Tibial artery (tissue), 4 donors: ENCODE results near the gene MAP3K2.

ENCODE experiments used
- DNase-seq, 2 donors: peaks; one replicate each; pipeline ENCODE4 v3.0.0-alpha.2; 2019
- H3K27ac ChIP-seq, 2 donors: fragments of 200-600 bp; sonication (generic) in 1 of 2; 1 replicate in 1 of 2; 2 replicates in 1 of 2; pipeline ENCODE4 v1.5.1; 2018 to 2019; ENCODE audit warnings: mild to moderate bottlenecking in 1 of 2
- H3K27me3 ChIP-seq, 2 donors: fragments of 200-600 bp; sonication (generic) in 1 of 2; one replicate each; pipeline versions ENCODE4 v1.5.1 to v1.6.0; 2016 to 2019
- H3K36me3 ChIP-seq, 3 donors: fragments of 200-600 bp; sonication (generic) in 2 of 3; one replicate each; pipeline ENCODE4 v1.5.1; 2016 to 2019; ENCODE audit warnings: mild to moderate bottlenecking in 2 of 3
- H3K4me1 ChIP-seq, 4 donors: fragments of 200-600 bp; sonication (generic) in 2 of 4; 1 replicate in 3 of 4; 2 replicates in 1 of 4; pipeline ENCODE4 v1.5.1; 2016 to 2019
- H3K4me3 ChIP-seq, 2 donors: fragments of 200-600 bp; sonication (generic) in 1 of 2; 1 replicate in 1 of 2; 2 replicates in 1 of 2; pipeline ENCODE4 v1.5.1; 2018 to 2019; ENCODE audit warnings: mild to moderate bottlenecking in 2 of 2
- H3K9me3 ChIP-seq, 3 donors: fragments of 200-600 bp; sonication (generic) in 1 of 3; one replicate each; pipeline ENCODE4 v1.5.1; 2016 to 2019
- intact Hi-C: fragments of 100-400 bp; cut with DNase I; formaldehyde crosslinking; loops from one replicate; pipeline ENCODE4 v1.15.0; 2023; ENCODE audit warnings: low total_unique reads
- TF ChIP-seq, protein P1 (sequence below), 2 experiments: fragments of 200-600 bp in 1 of 2; fragments of 450-650 bp in 1 of 2; IDR thresholded peaks; one replicate each; pipeline ENCODE4 v1.5.1; 2017 to 2019; ENCODE audit warnings: antibody characterized with exemption in 2 of 2, mild to moderate bottlenecking in 1 of 2, moderate library complexity in 1 of 2

Gene MAP3K2

DNA sequence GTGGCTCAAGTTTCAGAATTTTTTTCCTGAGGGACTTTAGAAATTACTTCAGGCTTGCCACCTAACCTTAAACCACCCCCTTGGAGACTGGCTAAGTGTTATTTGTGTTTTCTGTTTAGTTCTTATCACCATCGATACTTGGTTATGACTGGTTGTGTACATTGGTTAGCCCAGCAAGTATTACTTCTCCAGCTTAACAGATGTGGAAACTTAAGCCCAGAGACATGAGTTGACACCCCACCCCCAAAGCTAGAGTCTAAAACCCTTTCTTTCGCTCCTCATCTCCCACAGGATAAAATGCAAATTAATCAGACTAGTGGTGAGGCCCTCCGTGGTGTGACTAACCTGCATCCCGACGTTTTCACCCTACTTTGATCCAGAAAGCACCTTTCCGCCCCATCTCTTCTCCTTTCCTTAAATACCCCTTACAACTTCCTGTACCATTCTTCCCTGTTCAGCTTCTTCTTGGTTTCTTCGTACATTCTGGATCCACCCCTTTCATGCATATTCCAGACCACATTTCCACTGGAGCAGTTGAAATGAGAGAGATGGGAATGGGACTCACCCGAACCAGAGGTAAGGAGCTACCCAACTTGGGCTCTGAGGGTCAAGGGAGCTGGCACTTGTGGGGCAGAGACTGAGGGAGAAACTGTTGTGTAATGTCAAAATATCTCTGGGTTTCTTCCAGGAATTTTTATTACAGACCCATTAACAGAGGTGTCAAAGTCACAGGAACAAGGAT is 819 bp upstream of the MAP3K2 start:
- intact Hi-C loops: loop anchor here (10.0 kb wide), 1 partner anchor 286 kb away; the partner anchor contains the start of gene LIMS2
- peak overlapping the region; percentile 70 to 97 for H3K4me3 ChIP-seq
- H3K36me3 ChIP-seq: no peaks in the 10 kb centered on the region
- DNase-seq: no peak
- H3K4me1 ChIP-seq: peaks cover 0 to 47% (median 12%) of the 10 kb centered on the region in 4 donors
- peak overlapping the region; percentile 99 to 100 for H3K27ac ChIP-seq
- H3K9me3 ChIP-seq: no peaks in the 10 kb centered on the region
- no peaks in the 10 kb centered on the region for H3K27me3 ChIP-seq
- TF ChIP-seq, protein P1, sequence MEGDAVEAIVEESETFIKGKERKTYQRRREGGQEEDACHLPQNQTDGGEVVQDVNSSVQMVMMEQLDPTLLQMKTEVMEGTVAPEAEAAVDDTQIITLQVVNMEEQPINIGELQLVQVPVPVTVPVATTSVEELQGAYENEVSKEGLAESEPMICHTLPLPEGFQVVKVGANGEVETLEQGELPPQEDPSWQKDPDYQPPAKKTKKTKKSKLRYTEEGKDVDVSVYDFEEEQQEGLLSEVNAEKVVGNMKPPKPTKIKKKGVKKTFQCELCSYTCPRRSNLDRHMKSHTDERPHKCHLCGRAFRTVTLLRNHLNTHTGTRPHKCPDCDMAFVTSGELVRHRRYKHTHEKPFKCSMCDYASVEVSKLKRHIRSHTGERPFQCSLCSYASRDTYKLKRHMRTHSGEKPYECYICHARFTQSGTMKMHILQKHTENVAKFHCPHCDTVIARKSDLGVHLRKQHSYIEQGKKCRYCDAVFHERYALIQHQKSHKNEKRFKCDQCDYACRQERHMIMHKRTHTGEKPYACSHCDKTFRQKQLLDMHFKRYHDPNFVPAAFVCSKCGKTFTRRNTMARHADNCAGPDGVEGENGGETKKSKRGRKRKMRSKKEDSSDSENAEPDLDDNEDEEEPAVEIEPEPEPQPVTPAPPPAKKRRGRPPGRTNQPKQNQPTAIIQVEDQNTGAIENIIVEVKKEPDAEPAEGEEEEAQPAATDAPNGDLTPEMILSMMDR (IDR thresholded peaks at IDR 0.05): no peak

DNA sequence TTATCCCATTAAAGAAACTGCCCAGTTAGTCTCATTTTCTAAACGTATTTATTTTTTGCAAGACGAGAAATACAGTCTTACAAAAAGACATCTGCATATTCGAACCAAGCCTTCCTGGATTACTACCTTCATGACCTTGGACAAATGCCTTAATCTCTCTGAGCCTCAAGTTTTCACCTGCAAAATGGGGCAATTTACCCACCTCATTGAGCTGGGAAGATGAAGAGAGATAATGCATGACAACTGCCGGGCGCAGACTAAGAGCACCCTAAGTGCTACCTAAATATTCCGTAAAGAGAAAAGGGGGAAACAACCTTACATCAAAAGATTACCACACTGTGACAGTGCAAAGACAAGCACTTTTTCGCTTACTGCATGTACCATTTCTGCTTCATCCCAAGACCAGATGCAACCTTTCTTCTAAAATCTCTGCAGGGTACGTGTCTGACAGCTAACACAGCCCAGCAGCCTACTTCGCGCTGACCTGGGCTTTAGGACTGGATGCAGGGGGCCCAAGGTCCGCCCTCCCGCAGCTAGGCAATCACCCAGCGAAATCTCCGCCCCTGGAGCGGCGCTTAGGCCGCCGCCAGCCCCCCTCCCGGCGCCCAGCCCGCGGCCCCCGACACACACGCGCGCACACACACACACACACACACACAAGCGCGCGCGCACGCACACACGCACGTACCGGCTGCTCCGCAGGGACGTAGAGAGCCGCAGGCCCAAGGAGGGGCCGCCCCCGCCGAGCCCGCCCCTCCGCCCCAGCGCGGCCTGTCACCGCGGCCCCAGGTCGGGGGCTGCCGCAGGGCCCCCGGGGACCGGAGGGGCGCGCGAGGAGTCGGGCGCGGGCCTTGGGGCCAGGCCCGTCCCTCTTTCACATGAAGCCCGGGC is 766 bp downstream of the MAP3K2 start:
- H3K4me3 ChIP-seq: peak overlapping the region; percentile 70 to 97
- H3K4me1 ChIP-seq: peaks cover 0 to 58% (median 16%) of the 10 kb centered on the region in 4 donors
- peak; percentile 79 to 91 for DNase-seq
- H3K9me3 ChIP-seq: no peaks in the 10 kb centered on the region
- TF ChIP-seq, protein P1 (IDR thresholded peaks at IDR 0.05): no peak
- peak overlapping the region; percentile 99 to 100 for H3K27ac ChIP-seq
- H3K36me3 ChIP-seq: no peaks in the 10 kb centered on the region
- no peaks in the 10 kb centered on the region for H3K27me3 ChIP-seq
- intact Hi-C loops: loop anchor here (10.0 kb wide), 1 partner anchor 288 kb away; the partner anchor contains the start of gene LIMS2

DNA sequence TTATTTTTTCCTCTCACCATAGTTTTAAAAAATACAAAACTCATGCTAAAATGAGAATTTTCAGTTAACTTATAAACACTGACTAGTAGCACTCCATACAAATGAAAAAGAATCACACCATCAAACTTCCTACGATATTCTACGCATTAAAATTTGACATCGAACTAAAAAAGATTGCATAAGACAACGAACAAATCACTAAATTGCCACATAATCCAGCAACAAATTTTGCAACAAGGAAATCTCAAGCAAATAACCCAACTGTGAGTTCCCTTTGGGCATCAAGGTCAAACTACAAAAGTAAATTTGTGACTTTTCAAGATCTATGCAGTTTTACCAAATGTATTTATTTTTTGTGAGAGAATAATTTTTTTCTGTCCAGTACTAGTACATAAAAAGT is 1.5 kb downstream of the MAP3K2 start:
- no peak for DNase-seq
- no peaks in the 10 kb centered on the region for H3K9me3 ChIP-seq
- H3K4me3 ChIP-seq: peak overlapping the region; percentile 70 to 97
- peaks cover 0 to 66% (median 16%) of the 10 kb centered on the region in 4 donors for H3K4me1 ChIP-seq
- TF ChIP-seq, protein P1 (IDR thresholded peaks at IDR 0.05): no peak
- intact Hi-C loops: loop anchor here (10.0 kb wide), 1 partner anchor 289 kb away; the partner anchor contains the start of gene LIMS2
- no peaks in the 10 kb centered on the region for H3K27me3 ChIP-seq
- no peaks in the 10 kb centered on the region for H3K36me3 ChIP-seq
- H3K27ac ChIP-seq: peak overlapping the region; percentile 99 to 100

DNA sequence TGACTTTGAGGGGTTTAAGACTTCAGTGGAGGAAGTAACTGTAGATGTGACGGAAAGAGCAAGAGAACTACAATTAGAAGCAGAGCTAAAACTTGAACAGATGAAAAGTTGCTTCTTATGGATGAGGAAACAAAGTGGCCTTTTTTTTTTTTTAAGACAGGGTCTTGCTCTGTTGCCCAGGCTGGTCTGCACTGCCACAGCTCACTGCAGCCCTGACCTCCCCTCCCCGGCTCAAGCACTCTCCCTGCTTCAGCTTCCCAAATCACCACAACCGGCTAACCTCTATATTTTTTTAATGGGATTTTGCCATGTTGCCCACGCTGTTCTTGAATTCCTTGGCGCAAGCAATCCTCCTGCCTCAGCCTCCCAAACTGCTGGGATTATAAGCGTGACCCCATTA is 3.2 kb downstream of the MAP3K2 start:
- Histone ChIP-seq H3K27me3 (no peaks in the 10 kb centered on the region), H3K36me3 (no peaks in the 10 kb centered on the region), H3K4me3 (no peak overlapping the region), H3K9me3 (no peaks in the 10 kb centered on the region), H3K4me1 (peaks cover 0 to 77% (median 16%) of the 10 kb centered on the region in 4 donors), H3K27ac (peak overlapping the region in 1 of 2 donors; percentile 20)
- TF ChIP-seq, protein P1 (IDR thresholded peaks at IDR 0.05): no peak
- no peak for DNase-seq
- intact Hi-C loops: loop anchor here (10.0 kb wide), 1 partner anchor 290 kb away; the partner anchor contains the start of gene LIMS2

DNA sequence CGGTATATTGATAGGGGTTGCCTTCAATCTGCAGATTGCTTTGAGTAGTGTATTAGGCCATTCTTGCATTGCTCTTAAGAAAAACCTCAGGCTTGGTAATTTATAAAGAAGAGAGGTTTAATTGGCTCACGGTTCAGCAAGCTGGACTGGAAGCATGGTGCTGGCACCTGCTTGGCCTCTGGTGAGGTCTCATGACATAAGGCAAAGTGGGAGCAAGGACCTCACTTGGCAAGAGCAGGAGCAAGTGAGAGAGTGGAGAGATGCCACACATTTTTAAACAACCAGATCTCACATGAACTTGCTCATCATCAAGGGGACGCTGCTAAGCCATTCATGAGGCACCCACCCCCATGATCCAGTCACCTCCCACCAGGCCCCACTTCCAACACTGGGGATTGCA is 4.9 kb downstream of the MAP3K2 start:
- no peaks in the 10 kb centered on the region for H3K9me3 ChIP-seq
- intact Hi-C loops: loop anchor here (10.0 kb wide), 1 partner anchor 292 kb away; the partner anchor contains the start of gene LIMS2
- peaks cover 0 to 68% (median 9%) of the 10 kb centered on the region in 4 donors for H3K4me1 ChIP-seq
- no peaks in the 10 kb centered on the region for H3K27me3 ChIP-seq
- TF ChIP-seq, protein P1 (IDR thresholded peaks at IDR 0.05): no peak
- H3K36me3 ChIP-seq: no peaks in the 10 kb centered on the region
- no peak overlapping the region for H3K4me3 ChIP-seq
- DNase-seq: no peak
- peak overlapping the region in 1 of 2 donors; percentile 31 for H3K27ac ChIP-seq
